Measurements from ENCODE around the gene WDFY3.

DNA sequence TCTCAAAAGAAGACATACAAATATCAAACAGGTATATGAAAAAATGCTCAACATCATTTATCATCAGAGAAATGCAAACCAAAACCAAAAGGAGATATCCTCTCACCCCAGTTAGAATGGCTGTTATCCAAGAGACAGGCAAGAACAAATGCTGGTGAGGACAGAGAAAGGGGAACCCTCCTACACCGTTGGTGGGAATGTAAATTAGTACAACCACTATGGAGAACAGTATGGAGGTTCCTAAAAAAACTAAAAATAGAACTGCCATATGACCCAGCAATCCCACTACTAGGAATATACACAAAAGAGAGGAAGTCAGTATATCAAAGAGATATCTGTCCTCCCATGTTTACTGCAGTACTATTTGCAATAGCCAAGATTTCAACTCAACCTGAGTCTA lies 300.1 kb downstream of the WDFY3 start:
- TF ChIP-seq CTCF (IDR thresholded peaks at IDR 0.05) (no peak), POLR2A (IDR thresholded peaks at IDR 0.05) (no peak)

All from uterus (tissue), 2 donors.